ENCODE measurements around the gene WDR62.

Gene WDR62

DNA sequence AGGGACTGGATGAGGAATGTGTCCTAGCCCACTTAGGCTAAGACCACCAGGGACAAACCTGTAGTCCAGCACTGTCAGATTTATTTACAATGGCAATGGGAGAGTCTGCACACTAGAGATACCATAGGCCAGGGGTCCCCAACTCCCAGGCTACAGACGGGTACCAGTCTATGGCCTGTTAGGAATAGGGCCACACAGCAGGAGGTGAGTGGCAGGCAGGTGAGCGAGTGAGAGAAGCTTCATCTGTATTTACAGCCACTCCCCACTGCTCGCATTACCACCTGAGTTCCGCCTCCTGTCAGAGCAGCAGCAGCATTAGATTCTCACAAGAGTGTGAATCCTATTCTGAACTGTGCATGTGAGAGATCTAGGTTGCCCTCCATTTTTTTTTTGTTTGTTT, 3.1 kb upstream of the WDR62 start (continued):
- no peak for TF ChIP-seq HOXD13 (CRISPR knock-in tag; IDR thresholded peaks at IDR 0.05; ENCODE audit: borderline replicate concordance)
- TF ChIP-seq ZNF610 (tag by site-specific recombination; IDR thresholded peaks at IDR 0.05; ENCODE audit: borderline replicate concordance) = peak; percentile 100
- TF ChIP-seq GLI4 (tag by site-specific recombination; IDR thresholded peaks at IDR 0.05) = no peak
- no peak for TF ChIP-seq ZNF501 (tag by site-specific recombination; IDR thresholded peaks at IDR 0.05)
- TF ChIP-seq ZNF362 (tag by site-specific recombination; IDR thresholded peaks at IDR 0.05) = peak; percentile 63; the same call in 1 of the 2 replicates
- no peak for TF ChIP-seq ZNF211 (tag by site-specific recombination; IDR thresholded peaks at IDR 0.05; ENCODE audit: low read depth)
- no peak for TF ChIP-seq PRDM4 (tag by site-specific recombination; IDR thresholded peaks at IDR 0.05)
- no peak for TF ChIP-seq ZNF239 (tag by site-specific recombination; IDR thresholded peaks at IDR 0.05)
- 0 out of 2 replicates have a peak, but pooled peaks have one; percentile 28 for TF ChIP-seq SP7 (tag by site-specific recombination; IDR thresholded peaks at IDR 0.05)
- TF ChIP-seq GLIS1 (tag by site-specific recombination; IDR thresholded peaks at IDR 0.05) = no peak
- TF ChIP-seq ZIC2 (tag by site-specific recombination; IDR thresholded peaks at IDR 0.05) = no peak
- no peak for TF ChIP-seq ZNF10 (tag by site-specific recombination; IDR thresholded peaks at IDR 0.05)
- TF ChIP-seq ZNF48 (tag by site-specific recombination; IDR thresholded peaks at IDR 0.05) = no peak
- no peak for TF ChIP-seq ZNF580 (tag by site-specific recombination; IDR thresholded peaks at IDR 0.05)
- no peak for TF ChIP-seq YY2 (tag by site-specific recombination; IDR thresholded peaks at IDR 0.05)
- no peak for TF ChIP-seq ZBTB11 (tag by site-specific recombination; conservative IDR thresholded peaks at IDR 0.05; ENCODE audit: low read depth)

- POLR2A ChIA-PET = interaction anchor here (0.5 to 4.3 kb wide), 35 partner anchors 11 to 406 kb away, joined by 3 to 46 read pairs (median 5); partner anchors contain the start of genes ALKBH6, CAPNS1, COX6B1 and LIN37
- no peaks in the 10 kb centered on the region for H3K9me3 ChIP-seq (ENCODE audit: control insufficient read depth, insufficient read depth, low read depth, low read length)
- CTCF ChIA-PET = interaction anchor here (0.5 to 1.5 kb wide), 14 partner anchors 9 to 498 kb away, joined by 3 to 6 read pairs (median 3); partner anchors contain the start of genes ALKBH6, POLR2I and TBCB
- peaks cover 38% of the 10 kb centered on the region for H3K4me1 ChIP-seq (ENCODE audit: control insufficient read depth, insufficient read depth, low read length)
- H3K4me3 ChIP-seq (ENCODE audit: low read depth, low read length) = peak within 1 kb of the TSS; percentile 58
- H3K27ac ChIP-seq (ENCODE audit: extremely low read depth, low read depth, low read length) = peak within 1 kb of the TSS; percentile 93
- peaks cover 20 to 52% of the 10 kb centered on the region in 2 experiments for H3K36me3 ChIP-seq (ENCODE audit: control insufficient read depth in 2 of 2, insufficient read depth in 1 of 2, low read length in 2 of 2)
- no peak for TF ChIP-seq YY1 (tag by site-specific recombination; IDR thresholded peaks at IDR 0.05)
- no peak for TF ChIP-seq ZNF621 (tag by site-specific recombination; IDR thresholded peaks at IDR 0.05)
- no peak for TF ChIP-seq PRDM1 (tag by site-specific recombination; IDR thresholded peaks at IDR 0.05)
- no peak for TF ChIP-seq ZNF174 (tag by site-specific recombination; IDR thresholded peaks at IDR 0.05)
- TF ChIP-seq ZNF354C (tag by site-specific recombination; IDR thresholded peaks at IDR 0.05; ENCODE audit: borderline replicate concordance, low read depth) = no peak
- no peak for TF ChIP-seq ZNF776 (tag by site-specific recombination; IDR thresholded peaks at IDR 0.05; ENCODE audit: borderline replicate concordance)
- TF ChIP-seq SP3 (tag by site-specific recombination; IDR thresholded peaks at IDR 0.05) = peak; percentile 98
- TF ChIP-seq ZNF146 (tag by site-specific recombination; IDR thresholded peaks at IDR 0.05) = no peak
- no peak for TF ChIP-seq ZNF248 (tag by site-specific recombination; IDR thresholded peaks at IDR 0.05)
- no peak for TF ChIP-seq RBAK (tag by site-specific recombination; IDR thresholded peaks at IDR 0.05)
- peak; percentile 1; the same call in 1 of the 2 replicates for TF ChIP-seq MYNN (tag by site-specific recombination; IDR thresholded peaks at IDR 0.05; ENCODE audit: borderline replicate concordance)
- peak; percentile 74; the same call in 1 of the 2 replicates for TF ChIP-seq PRDM4 (tag by site-specific recombination; IDR thresholded peaks at IDR 0.05)
- no peak for TF ChIP-seq ZNF555 (tag by site-specific recombination; conservative IDR thresholded peaks at IDR 0.05)
Observed at GRCh38 chr19:36054119-36054732, 471 bp upstream of the WDR62 start, which contains the start of gene THAP8. Gene THAP8 (minus strand): TSS chr19:36054285. CDS start chr19:36054217, 68 bp downstream.

All from HEK293 (cell line).